T-helper 2 cell treated with Interferon-gamma antibody and Interleukin-4, amounts not matched to agents 5 μg/mL and 100 μg/mL, for 36 hours (primary cell): Measurements from ENCODE around the gene PIEZO1.
"Not testable (repeated sequence)": the region's sequence is repeated elsewhere in the genome, so short reads cannot be mapped to it uniquely, and the experiment has no call there.

Experiments used
- DNase-seq: peaks from one replicate; pipeline ENCODE4 v3.0.0; 2021; ENCODE audit warnings: low spot score
- H3K27ac Mint-ChIP-seq: one replicate; pipeline ENCODE4 v1.8.0; 2021; ENCODE audit warnings: mild to moderate bottlenecking, mixed read lengths
- H3K27me3 Mint-ChIP-seq: one replicate; pipeline ENCODE4 v1.8.0; 2021; ENCODE audit warnings: low read depth, mixed read lengths
- H3K36me3 Mint-ChIP-seq: one replicate; pipeline ENCODE4 v1.8.0; 2021; ENCODE audit warnings: low read depth, mixed read lengths
- H3K4me1 Mint-ChIP-seq: one replicate; pipeline ENCODE4 v1.8.0; 2021; ENCODE audit warnings: low read depth, mixed read lengths
- H3K4me3 Mint-ChIP-seq: one replicate; pipeline ENCODE4 v1.8.0; 2022; ENCODE audit warnings: mild to moderate bottlenecking, moderate library complexity, mixed read lengths
- H3K9me3 Mint-ChIP-seq: one replicate; pipeline ENCODE4 v1.8.0; 2021; ENCODE audit warnings: mixed read lengths

Gene PIEZO1

DNA sequence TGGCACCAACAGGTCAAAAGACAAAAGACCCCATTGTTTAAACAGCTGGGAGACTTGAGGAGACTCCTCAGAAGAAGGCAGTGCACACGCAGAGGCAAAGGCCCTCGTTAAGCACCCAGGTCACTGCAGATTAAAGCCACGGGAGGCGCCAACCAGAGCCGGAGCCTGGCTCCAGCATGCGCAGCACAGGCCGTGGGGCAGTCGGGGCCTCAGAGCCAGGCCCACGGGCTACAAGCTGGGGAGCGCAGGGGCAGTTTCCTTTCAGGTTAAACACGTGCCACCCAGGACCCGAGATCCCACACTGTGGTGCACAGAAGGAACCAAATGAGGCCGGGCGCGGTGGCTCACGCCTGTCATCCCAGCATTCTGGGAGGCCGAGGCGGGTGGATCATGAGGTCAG is 9.2 kb downstream of the PIEZO1 start:
- no peak for DNase-seq
- no peaks in the 10 kb centered on the region for H3K9me3 Mint-ChIP-seq
- H3K27ac Mint-ChIP-seq, result peak overlapping the region; percentile 15
- H3K4me1 Mint-ChIP-seq, result peaks cover 10% of the 10 kb centered on the region
- H3K36me3 Mint-ChIP-seq, result no peaks in the 10 kb centered on the region
- no peaks in the 10 kb centered on the region for H3K27me3 Mint-ChIP-seq
- no peak overlapping the region for H3K4me3 Mint-ChIP-seq

DNA sequence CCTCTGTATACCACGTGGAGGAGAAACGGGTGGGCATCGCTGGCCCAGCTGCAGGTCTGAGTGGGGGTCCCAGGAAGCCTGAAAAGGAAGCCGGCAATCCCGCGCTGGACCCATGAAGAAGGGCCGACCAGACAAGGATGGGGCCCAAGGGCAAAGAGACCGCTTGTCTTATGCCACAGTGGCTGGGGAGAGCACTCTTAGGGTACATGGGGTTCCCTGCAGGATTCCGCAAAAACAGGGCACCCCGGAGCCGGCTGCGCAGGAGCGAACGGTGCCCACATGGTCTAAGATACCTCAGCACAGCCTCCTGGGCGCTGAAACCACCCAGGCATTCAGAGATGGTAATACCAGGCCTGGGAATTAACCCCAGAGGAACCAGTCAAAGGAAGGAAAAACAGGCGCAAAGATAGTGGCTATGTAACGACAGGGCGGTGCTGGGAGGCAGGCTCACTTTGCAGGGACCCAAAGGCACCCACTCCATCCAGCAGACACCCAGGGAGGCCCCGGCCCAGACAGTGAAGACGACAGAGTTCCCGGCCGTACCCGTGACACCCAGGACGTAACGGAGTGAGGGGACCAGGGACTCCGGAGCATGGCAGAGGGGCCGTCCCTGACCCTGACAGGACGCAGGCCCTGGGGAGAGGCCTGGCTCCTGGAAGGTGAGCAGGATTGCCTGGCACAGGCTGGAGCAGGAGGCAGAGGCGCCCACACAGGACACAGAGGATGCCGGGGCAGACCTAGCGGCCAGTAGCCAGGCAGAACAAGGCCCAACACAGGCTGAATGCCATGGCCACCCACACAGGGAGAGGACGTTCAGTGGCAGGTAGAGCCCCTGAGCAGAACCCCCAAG is 10.3 kb downstream of the PIEZO1 start:
- no peak overlapping the region for H3K4me3 Mint-ChIP-seq
- H3K4me1 Mint-ChIP-seq, result peaks cover 1% of the 10 kb centered on the region
- H3K27me3 Mint-ChIP-seq, result no peaks in the 10 kb centered on the region
- H3K36me3 Mint-ChIP-seq, result no peaks in the 10 kb centered on the region
- H3K9me3 Mint-ChIP-seq, result no peaks in the 10 kb centered on the region
- DNase-seq, result no peak
- H3K27ac Mint-ChIP-seq, result no peak overlapping the region

DNA sequence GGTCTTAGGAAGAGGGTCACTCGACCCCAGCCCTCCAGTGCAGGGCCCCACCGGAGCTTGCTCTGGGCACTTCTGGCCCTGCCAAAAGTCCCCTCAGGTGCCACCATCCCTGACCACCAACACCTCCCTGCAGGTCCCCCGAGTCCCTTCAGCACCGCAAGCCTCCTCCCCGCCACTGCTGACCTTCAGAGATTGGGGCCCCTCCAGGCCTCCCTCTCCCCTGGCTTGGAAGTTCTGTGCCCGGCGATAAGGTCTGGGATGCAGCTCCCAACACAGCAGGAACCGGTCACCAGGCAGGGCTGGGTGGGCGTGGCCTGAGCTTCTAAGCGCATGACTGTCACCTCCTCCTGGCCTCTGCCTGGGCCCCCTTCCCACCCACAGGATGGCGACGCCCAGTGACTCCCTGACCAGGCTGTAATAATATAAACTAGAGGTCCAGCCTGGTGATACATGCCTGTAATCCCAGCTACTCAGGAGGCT is 11.2 kb downstream of the PIEZO1 start:
- Mint-ChIP-seq H3K4me1 (peaks cover 1% of the 10 kb centered on the region), H3K4me3 (no peak overlapping the region), H3K27me3 (no peaks in the 10 kb centered on the region), H3K36me3 (peaks cover 4% of the 10 kb centered on the region), H3K27ac (no peak overlapping the region), H3K9me3 (no peaks in the 10 kb centered on the region)
- DNase-seq, result no peak

DNA sequence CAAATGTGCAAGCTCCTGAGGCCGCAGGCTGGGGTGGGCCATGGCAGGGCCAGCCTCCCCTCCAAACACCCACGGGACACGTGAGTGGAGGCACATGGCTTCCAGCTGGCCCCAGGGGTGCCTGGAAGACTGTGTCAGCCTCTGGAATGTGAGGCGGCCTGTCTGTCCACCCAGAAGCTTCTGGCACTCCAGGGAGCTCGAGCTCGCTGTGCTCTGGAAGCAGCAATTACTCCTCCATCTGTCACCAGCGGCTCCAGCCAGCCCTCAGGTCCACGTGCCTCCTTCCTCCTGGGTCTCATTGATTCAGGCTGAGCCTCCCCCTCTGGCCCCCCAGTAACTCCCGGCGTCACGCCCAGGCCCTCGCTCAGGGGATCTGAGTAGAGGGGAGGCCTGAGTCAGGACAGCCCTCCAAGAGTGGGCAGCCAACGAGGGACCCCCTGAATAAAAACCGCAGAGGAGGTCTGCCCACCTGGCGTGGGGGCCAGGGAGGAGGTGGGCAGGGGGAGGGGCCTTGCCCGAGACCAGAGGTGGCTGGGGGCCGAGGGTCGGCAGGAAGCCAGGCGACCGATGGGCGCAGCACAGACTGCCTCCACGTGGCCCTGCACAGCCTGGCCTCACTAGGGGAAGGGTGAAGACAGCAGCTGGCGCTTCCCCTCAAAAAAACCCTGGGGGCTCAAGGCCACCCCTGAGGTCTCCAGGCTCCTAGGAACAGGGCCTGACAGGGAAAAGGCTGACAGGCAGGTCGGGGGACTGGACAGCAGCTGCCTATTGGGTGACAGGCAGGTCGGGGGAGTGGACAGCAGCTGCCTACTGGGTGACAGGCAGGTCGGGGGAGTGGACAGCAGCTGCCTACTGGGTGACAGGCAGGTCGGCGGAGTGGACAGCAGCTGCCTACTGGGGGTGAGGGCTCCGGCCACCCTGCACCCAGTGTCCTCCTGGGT is 11.9 kb downstream of the PIEZO1 start:
- Mint-ChIP-seq H3K27ac (no peak overlapping the region), H3K4me1 (peaks cover under 1% of the 10 kb centered on the region), H3K4me3 (no peak overlapping the region), H3K27me3 (no peaks in the 10 kb centered on the region), H3K9me3 (no peaks in the 10 kb centered on the region), H3K36me3 (peaks cover 4% of the 10 kb centered on the region)
- DNase-seq, result no peak

DNA sequence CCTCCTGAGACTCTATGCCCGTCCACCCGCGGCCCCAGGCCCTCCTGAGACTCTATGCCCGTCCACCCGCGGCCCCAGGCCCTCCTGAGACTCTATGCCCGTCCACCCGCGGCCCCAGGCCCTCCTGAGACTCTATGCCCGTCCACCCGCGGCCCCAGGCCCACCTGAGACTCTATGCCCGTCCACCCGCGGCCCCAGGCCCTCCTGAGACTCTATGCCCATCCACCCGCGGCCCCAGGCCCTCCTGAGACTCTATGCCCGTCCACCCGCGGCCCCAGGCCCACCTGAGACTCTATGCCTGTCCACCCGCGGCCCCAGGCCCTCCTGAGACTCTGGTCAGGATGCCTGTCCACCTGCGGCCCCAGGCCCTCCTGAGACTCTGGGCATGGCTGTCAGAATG is 13.2 kb downstream of the PIEZO1 start:
- not testable (repeated sequence) for DNase-seq, H3K27me3 Mint-ChIP-seq, H3K36me3 Mint-ChIP-seq, H3K27ac Mint-ChIP-seq, H3K4me1 Mint-ChIP-seq, H3K9me3 Mint-ChIP-seq, H3K4me3 Mint-ChIP-seq

DNA sequence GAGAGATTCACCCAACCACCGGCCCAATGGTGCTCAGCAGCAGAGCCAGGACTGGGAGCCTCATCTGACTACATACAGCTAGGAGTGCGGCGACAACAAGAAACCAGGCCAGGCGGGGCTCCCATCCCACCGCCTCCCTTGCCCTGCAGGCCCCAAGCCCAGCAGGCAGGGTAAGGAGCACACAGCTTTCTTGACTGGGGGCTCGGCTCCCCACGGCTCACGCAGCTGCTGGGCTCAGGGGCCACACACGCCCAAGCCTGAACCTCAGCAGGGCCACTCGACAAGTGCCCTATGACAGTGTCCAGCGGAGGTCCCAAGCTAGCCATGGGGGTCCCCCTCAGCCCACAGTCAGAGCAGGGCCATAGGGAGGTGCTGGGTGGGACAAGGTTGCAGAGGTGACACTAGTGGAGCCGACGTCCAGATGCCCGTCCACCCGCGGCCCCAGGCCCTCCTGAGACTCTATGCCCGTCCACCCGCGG is 13.7 kb downstream of the PIEZO1 start:
- no peak overlapping the region for H3K4me3 Mint-ChIP-seq
- no peak overlapping the region for H3K27ac Mint-ChIP-seq
- no peaks in the 10 kb centered on the region for H3K27me3 Mint-ChIP-seq
- DNase-seq, result no peak
- peaks cover 4% of the 10 kb centered on the region for H3K36me3 Mint-ChIP-seq
- H3K4me1 Mint-ChIP-seq, result peaks cover 6% of the 10 kb centered on the region
- no peaks in the 10 kb centered on the region for H3K9me3 Mint-ChIP-seq

DNA sequence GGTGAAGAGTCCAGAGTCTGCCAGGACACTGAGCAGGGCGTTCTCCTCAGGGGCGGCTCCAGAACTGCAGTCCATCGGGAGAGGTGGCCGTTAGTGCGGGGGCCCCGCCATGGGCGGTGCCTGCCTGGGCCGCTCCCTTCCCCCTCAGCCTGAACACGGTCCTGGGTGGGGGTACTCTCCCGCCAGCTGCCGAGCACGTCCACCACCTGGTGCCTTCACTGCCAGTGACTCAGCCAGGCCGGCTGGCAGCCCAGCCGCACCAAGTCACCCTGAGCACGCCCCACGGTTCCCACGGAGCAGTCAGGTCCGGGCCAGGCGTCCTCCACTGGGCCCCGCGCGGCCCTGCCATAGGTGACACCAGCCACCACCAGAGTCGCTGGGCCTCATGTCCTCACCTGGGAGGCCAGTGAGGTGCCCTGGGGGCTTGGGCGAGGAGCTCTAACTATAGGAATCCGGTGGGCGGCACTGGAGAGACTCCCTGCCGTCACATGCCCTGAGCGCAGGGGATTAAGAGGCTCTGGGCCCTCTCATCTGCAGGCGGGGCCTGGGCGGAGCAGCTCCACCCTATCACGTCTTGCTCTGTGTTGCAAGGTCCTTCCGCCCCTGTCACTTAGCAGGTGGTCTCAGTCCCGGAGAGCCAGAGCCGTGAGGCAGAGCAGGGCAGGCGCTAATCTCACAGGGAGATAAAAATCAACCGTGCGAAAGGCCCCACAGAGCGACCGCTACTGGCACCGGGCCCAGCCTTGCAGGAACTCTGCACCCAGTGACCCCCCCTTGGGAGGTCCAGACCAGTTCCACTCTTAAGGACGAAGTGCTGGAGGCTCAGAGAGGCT is 14.3 kb downstream of the PIEZO1 start:
- H3K27ac Mint-ChIP-seq, result no peak overlapping the region
- H3K4me1 Mint-ChIP-seq, result peaks cover 6% of the 10 kb centered on the region
- no peak for DNase-seq
- no peaks in the 10 kb centered on the region for H3K27me3 Mint-ChIP-seq
- no peaks in the 10 kb centered on the region for H3K9me3 Mint-ChIP-seq
- no peak overlapping the region for H3K4me3 Mint-ChIP-seq
- peaks cover 8% of the 10 kb centered on the region for H3K36me3 Mint-ChIP-seq

DNA sequence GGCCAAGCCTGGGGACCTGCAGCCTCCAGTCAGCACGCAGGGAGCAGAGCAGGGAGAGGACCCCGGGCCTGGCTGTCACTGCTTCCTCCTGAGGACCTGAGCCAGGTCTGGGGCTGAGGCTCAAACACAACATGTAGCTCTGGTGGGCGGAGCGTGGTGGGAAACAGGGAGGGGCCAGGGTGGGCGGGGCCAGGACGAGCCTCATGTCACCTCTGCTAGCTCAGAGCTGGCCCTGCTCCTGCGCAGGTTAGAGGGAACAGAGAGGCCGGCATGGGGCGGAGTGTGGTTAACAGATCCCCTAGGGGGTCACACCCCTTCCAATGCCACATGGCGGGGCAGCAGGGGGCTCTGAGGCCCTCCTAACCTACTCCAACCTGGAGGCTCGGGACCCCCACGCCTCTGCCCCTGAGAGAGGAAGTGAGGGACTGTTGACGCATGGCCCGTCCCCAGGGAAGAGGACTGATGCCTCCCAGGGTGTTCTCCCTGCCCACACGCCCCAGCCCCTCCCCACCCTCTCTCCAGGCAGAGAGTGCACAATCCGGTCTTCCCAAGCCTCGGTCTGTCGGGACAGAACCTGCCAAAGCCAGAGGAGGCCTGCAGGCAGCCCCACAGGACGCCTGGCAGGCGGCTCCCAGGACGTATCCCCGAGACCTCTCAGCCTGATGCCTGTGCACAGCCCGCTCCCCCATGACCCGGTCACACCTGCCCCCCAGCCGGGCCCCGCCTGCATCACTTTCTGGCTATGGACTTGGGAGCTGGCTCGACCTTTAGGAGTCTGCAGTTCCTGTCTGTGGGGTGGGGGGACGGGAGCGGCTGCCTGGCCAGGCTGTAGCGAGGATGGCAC is 15.2 kb downstream of the PIEZO1 start:
- H3K4me3 Mint-ChIP-seq, result no peak overlapping the region

DNA sequence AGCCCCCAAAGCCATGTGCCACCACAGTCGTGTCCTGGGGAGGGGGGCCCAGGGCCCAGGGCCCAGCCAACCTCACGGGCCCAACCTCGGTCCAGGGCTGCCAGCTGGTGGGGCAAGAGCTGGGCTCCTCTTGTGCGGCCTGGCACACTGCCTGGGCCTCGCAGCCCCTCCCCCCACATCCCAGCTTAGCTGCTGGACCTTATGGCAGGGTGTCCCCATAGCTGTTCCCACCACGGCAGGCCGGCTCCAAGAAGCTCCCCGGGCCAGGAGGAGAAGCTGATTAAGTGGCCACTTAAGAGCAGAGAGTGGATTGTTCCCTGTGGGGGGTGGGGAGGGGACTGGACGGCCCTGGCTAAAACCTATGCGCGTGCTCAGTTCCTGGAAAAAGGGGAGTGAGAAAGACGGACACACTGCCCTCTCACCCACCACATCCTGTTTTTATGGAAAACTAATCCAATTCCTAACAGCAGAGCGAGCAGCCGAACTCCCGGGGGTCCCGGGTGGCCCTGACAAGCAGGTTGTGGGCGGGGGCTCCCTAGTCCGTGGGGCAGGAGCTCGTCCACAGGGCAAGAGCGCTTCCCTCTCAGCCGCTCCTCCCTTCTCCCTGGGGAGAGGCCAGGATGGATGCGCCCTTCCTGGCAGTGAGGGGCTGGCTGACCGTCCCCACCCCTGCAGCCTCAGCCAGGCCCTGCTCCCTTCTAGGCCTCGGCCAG is 16.8 kb downstream of the PIEZO1 start:
- no peak for DNase-seq
- Mint-ChIP-seq H3K27ac (no peak overlapping the region), H3K36me3 (peaks cover 11% of the 10 kb centered on the region), H3K27me3 (no peaks in the 10 kb centered on the region), H3K9me3 (no peaks in the 10 kb centered on the region), H3K4me1 (peaks cover 6% of the 10 kb centered on the region), H3K4me3 (no peak overlapping the region)

More for the DNA sequence above, 15.2 kb downstream of the PIEZO1 start:
- Mint-ChIP-seq H3K27ac (no peak overlapping the region), H3K4me1 (peaks cover 6% of the 10 kb centered on the region), H3K27me3 (no peaks in the 10 kb centered on the region), H3K9me3 (no peaks in the 10 kb centered on the region), H3K36me3 (peaks cover 8% of the 10 kb centered on the region)
- DNase-seq, result no peak

DNA sequence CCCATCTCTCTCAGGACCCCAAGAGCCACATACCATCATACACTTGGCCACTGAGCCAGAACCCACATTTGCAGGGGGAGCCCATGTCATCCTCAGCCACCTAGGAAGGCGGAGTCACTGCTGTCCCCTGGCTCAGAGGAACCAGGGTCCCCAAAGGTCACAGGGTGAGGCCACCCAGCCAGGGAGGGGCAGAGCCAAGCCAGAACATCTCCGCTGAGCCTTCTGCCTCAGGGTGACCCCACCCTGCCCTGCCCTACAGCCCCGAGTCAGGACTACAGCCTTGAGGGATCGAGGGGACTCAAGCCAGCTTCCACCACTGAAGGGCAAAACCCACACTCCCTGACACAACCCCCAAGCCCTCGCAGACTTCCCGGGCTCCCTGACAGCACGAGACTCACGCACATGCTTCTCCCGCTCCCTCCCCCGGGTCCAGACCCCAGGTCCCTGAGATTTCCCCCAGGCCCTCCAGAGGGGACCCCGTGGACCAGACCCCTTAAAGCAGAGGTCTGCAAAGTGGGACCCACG is 17.4 kb downstream of the PIEZO1 start:
- H3K27me3 Mint-ChIP-seq, result no peaks in the 10 kb centered on the region
- DNase-seq, result no peak
- H3K4me3 Mint-ChIP-seq, result no peak overlapping the region
- H3K27ac Mint-ChIP-seq, result no peak overlapping the region
- peaks cover 12% of the 10 kb centered on the region for H3K36me3 Mint-ChIP-seq
- no peaks in the 10 kb centered on the region for H3K9me3 Mint-ChIP-seq
- H3K4me1 Mint-ChIP-seq, result peaks cover 6% of the 10 kb centered on the region

DNA sequence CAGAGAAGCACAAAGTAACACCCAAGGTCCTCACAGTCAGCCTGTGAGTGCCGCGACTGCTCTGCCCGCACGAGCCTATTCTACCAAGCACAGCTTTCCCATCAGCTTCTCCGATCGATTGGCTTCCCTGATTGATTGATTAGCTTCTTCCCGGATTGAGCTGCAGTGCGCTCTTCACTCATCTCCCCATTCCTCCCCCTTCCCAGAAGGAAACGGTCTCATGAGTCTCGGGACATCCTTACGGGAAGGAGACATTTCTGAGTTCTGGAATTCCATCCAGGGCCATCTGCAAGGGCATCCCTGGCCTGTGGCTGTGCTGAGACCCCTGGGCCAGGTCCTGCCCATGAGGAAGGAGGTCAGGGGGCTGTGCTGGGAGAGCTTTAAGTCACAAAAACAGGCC is 18.0 kb downstream of the PIEZO1 start:
- no peaks in the 10 kb centered on the region for H3K27me3 Mint-ChIP-seq
- peaks cover 6% of the 10 kb centered on the region for H3K4me1 Mint-ChIP-seq
- no peaks in the 10 kb centered on the region for H3K9me3 Mint-ChIP-seq
- no peak overlapping the region for H3K4me3 Mint-ChIP-seq
- peak overlapping the region; percentile 27 for H3K27ac Mint-ChIP-seq
- peaks cover 12% of the 10 kb centered on the region for H3K36me3 Mint-ChIP-seq
- DNase-seq, result no peak

DNA sequence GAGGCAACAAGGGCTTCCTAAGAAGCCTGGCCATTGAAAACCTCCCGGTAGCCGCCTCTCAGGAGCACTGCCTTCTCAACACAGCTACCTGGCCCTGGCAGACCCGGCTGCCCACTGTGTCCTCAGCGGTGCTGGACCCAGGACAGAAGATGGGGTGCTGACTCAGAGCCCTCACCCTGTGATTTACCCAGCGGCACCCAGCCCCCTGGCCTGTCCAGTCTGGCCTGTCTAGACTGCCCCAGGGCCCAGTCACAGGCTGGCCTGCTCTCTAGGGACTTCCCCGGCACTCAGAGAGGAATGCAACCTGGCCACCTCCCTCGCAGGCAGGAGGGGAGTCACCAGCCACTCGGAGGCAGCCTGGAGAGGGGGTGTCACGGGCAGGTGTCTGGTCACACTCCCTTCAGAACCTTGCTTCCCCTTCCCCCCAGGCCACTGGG is 20.1 kb downstream of the PIEZO1 start:
- no peak for DNase-seq
- no peak overlapping the region for H3K4me3 Mint-ChIP-seq
- H3K27ac Mint-ChIP-seq, result no peak overlapping the region
- H3K4me1 Mint-ChIP-seq, result peaks cover 6% of the 10 kb centered on the region
- no peaks in the 10 kb centered on the region for H3K27me3 Mint-ChIP-seq
- H3K36me3 Mint-ChIP-seq, result peaks cover 12% of the 10 kb centered on the region
- no peaks in the 10 kb centered on the region for H3K9me3 Mint-ChIP-seq
